GM12878 (cell line): Measurements from ENCODE around the gene AGRN.
"Not testable (repeated sequence)": the region's sequence is repeated elsewhere in the genome, so short reads cannot be mapped to it uniquely, and the experiment has no call there.

Experiments used
- PRDM15 ChIP-seq: fragments of 450-650 bp; formaldehyde crosslinking; IDR thresholded peaks from 2 replicates; pipeline ENCODE4 v1.4.0; 2020; ENCODE audit warnings: mild to moderate bottlenecking, moderate library complexity
- ZNF384 ChIP-seq: IDR thresholded peaks from 2 replicates; pipeline ENCODE4 v1.6.1; 2012; ENCODE audit warnings: low read depth, mild to moderate bottlenecking, low read length, improper control_type of control experiment, borderline replicate concordance

GRCh38 chr1:976791-977190 lies 43.1 kb upstream of the AGRN start:
- not testable (repeated sequence) for TF ChIP-seq ZNF384; PRDM15 (CRISPR knock-in tag)
